Neural progenitor cell (in vitro differentiated cells): ENCODE results near the gene TRAK1.

Source experiments
- EZH2phosphoT487 ChIP-seq: fragments of 200-600 bp; sonication (generic); IDR thresholded peaks from 2 replicates; pipeline ENCODE4 v1.6.1; 2017; ENCODE audit warnings: antibody characterized with exemption
- TF ChIP-seq, protein P1 (sequence below): fragments of 200-600 bp; sonication (generic); IDR thresholded peaks from 2 replicates; pipeline ENCODE4 v1.5.1; 2017; ENCODE audit warnings: antibody characterized with exemption, mild to moderate bottlenecking

DNA sequence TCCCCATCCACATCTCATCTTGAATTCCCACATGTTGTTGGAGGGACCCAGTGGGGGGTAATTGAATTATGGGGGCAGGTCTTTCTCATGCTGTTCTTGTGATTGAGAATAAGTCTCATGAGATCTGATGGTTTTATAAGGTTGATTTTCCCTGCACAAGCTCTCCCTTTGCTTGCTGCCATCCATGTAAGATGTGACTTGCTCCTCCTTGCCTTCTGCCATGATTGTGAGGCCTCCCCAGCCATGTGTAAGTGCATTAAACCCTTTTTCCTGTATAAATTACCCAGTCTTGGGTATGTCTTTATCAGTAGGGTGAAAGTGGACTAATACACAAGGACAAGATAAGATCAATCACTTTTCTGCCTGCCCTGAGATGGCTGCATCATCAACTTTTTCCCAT, 180.6 kb downstream of the TRAK1 start:
- TF ChIP-seq EZH2phosphoT487, result no peak
- TF ChIP-seq, protein P1, sequence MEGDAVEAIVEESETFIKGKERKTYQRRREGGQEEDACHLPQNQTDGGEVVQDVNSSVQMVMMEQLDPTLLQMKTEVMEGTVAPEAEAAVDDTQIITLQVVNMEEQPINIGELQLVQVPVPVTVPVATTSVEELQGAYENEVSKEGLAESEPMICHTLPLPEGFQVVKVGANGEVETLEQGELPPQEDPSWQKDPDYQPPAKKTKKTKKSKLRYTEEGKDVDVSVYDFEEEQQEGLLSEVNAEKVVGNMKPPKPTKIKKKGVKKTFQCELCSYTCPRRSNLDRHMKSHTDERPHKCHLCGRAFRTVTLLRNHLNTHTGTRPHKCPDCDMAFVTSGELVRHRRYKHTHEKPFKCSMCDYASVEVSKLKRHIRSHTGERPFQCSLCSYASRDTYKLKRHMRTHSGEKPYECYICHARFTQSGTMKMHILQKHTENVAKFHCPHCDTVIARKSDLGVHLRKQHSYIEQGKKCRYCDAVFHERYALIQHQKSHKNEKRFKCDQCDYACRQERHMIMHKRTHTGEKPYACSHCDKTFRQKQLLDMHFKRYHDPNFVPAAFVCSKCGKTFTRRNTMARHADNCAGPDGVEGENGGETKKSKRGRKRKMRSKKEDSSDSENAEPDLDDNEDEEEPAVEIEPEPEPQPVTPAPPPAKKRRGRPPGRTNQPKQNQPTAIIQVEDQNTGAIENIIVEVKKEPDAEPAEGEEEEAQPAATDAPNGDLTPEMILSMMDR, result no peak
